Bronchial epithelial cell (primary cell): ENCODE data around the gene GATAD2A. TPM values are rescaled to one million over a fixed set of nuclear protein-coding genes. Genes with fewer than 3 reads are reported as not detected.

ENCODE experiments used
- DNase-seq: peaks from one replicate; pipeline ENCODE4 v3.0.0-alpha.2; 2010; ENCODE audit warnings: low read depth
- FAIRE-seq: peaks from 2 replicates; lab custom pipeline; 2011; peaks lifted over from hg19 to GRCh38; lab: Jason Lieb, UNC
- H3K27me3 ChIP-seq: 2 replicates; pipeline ENCODE4 v1.5.1; 2011; ENCODE audit warnings: low read length; ENCODE audit not compliant: control insufficient read depth, insufficient read depth
- H3K36me3 ChIP-seq: 2 replicates; pipeline ENCODE4 v1.5.1; 2011; ENCODE audit warnings: low read length; ENCODE audit not compliant: control insufficient read depth, insufficient read depth
- H3K4me3 ChIP-seq: 2 replicates; pipeline ENCODE4 v1.5.1; 2011; ENCODE audit warnings: mild to moderate bottlenecking, low read depth, low read length, control low read depth
- total RNA-seq: library from RNA; depleted of rRNA; stranded (reverse); fragments of >200 nt; gene quantifications from 2 replicates; pipeline ENCODE4 v1.2.1, GENCODE V29; 2014
- TF ChIP-seq, protein P1 (sequence below): IDR thresholded peaks from 2 replicates; pipeline ENCODE4 v1.5.1; 2011; ENCODE audit warnings: mild to moderate bottlenecking, moderate library complexity, low read length, control low read depth, inconsistent platforms; ENCODE audit not compliant: insufficient read depth, severe bottlenecking

Gene GATAD2A
- total RNA-seq, 1 donor from 2014 or later = 48.4 TPM

DNA sequence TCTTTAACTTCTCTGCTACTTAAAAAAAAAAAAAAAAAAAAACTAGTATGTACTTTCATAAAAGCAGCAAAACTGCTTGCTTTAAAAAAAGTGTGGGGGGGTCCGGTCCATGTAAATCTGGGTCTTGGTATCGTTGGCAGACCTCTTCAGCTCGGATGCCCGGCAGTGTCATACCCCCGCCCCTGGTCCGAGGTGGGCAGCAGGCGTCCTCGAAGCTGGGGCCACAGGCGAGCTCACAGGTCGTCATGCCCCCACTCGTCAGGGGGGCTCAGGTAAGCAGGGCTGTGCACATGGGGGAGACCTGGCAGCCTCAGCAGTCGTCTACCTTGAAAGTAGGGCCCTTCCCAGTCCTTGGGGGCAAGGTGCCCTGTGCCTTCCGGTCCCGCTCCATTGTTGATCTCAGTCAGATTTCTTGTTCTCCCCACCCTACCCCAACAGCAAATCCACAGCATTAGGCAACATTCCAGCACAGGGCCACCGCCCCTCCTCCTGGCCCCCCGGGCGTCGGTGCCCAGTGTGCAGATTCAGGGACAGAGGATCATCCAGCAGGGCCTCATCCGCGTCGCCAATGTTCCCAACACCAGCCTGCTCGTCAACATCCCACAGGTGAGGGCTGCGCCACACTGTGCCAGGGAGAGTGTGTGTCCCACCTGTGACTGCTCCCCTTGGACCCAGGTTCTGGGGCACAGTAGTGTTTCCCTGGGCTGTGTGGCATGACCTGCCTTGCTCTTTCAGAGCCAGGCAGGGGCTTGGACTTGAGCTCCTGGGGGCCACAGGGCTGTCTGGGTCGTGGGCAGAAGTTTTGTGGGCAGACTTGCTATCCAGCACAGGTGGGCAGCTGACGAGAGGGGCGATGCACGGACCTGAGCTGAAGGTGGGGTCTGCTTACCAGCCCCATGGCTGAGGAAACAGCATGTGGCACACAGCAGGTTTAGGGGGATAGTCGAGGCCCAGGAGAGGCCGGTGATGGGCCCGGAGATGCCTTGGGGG lies 90.4 kb downstream of the GATAD2A start:
- TF ChIP-seq, protein P1, sequence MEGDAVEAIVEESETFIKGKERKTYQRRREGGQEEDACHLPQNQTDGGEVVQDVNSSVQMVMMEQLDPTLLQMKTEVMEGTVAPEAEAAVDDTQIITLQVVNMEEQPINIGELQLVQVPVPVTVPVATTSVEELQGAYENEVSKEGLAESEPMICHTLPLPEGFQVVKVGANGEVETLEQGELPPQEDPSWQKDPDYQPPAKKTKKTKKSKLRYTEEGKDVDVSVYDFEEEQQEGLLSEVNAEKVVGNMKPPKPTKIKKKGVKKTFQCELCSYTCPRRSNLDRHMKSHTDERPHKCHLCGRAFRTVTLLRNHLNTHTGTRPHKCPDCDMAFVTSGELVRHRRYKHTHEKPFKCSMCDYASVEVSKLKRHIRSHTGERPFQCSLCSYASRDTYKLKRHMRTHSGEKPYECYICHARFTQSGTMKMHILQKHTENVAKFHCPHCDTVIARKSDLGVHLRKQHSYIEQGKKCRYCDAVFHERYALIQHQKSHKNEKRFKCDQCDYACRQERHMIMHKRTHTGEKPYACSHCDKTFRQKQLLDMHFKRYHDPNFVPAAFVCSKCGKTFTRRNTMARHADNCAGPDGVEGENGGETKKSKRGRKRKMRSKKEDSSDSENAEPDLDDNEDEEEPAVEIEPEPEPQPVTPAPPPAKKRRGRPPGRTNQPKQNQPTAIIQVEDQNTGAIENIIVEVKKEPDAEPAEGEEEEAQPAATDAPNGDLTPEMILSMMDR = no peak
- FAIRE-seq (no peak), DNase-seq (no peak)
- Histone ChIP-seq H3K27me3 (no peaks in the 10 kb centered on the region), H3K36me3 (peaks cover 71% of the 10 kb centered on the region), H3K4me3 (no peak overlapping the region)

DNA sequence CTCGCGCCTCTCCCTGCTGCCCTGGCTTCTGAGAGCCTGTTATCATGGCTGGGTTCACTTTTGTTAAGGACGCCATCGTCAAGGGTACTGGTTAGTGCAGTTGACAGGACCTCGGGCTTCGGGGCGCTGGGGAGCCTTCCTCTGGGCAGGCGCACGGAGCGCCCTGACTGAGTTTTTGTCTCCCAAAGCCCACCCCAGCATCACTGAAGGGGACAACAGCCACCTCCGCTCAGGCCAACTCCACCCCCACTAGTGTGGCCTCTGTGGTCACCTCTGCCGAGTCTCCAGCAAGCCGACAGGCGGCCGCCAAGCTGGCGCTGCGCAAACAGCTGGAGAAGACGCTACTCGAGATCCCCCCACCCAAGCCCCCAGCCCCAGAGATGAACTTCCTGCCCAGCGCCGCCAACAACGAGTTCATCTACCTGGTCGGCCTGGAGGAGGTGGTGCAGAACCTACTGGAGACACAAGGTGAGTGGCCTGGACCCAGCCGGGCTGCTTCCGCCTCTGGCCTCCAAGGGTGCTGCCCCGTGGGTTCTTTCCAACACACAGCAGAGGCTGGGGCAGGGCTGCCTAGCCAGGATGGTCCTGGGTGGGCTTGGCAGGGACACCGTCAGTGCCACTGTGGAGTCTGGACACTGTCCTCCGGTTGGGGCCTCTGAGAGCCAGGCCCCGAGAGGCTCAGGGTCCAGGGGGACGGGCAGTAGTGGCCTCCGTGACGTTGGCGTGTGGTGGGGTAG lies 92.9 kb downstream of the GATAD2A start:
- Histone ChIP-seq H3K36me3 (peaks cover 70% of the 10 kb centered on the region), H3K4me3 (no peak overlapping the region), H3K27me3 (no peaks in the 10 kb centered on the region)
- FAIRE-seq = no peak
- no peak for DNase-seq
- TF ChIP-seq, protein P1 = no peak

DNA sequence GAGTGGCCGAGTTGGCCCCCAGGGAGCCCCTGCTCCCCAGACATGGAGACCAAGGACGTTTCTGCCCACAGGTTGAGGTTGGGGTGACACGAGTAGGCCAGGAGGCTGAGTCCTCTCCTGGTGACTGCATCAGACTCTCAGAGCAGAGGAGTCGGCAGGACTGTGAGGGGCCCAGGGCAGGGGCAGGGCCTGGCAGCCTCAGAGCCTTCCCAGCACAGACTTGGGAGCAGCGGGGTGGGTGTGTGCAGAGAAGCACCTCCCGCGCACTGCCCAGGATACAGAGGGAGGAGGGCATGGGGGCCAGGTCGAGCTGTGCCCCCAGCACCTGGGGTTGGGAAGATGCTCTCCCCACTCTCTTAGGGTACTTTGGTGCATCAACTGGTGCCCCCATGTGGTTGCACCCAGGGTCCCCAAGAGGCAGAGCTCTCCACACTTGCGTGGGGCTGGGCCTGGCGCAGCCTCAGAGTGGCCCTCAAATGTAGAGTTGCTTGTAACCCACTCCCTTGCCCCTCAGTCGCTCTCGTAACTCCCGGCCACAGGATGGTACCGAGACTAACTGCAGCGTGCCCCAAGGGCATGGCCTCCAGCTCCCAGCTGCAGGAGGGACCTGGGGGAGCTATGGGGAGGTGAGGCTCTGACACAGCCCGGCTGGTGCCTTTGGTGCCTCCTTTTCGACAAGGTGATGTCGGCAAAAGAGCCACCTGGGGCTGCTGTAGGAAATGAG lies 94.0 kb downstream of the GATAD2A start:
- FAIRE-seq = no peak
- Histone ChIP-seq H3K36me3 (peaks cover 62% of the 10 kb centered on the region), H3K27me3 (no peaks in the 10 kb centered on the region), H3K4me3 (no peak overlapping the region)
- TF ChIP-seq, protein P1 = no peak
- DNase-seq = no peak

DNA sequence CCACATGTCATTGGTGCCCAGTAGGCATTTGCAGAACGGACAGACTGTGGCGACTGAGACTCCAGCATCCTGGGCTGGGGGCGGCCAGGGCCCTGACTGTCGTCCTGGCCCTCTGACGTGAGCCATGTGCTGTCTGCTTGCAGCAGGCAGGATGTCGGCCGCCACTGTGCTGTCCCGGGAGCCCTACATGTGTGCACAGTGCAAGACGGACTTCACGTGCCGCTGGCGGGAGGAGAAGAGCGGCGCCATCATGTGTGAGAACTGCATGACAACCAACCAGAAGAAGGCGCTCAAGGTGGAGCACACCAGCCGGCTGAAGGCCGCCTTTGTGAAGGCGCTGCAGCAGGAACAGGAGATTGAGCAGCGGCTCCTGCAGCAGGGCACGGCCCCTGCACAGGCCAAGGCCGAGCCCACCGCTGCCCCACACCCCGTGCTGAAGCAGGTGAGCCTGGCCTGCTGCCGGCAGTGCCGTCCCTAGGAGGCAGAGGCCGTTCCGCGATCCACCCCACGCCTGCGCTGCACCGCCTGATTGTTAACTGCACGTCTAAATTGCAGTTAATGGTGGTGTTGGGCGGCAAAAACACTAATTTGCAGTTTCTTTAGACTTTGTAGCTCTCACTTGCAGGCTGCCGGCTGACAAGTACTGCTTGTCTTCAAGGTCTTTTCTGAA lies 95.6 kb downstream of the GATAD2A start:
- FAIRE-seq = no peak
- Histone ChIP-seq H3K36me3 (peaks cover 62% of the 10 kb centered on the region), H3K27me3 (no peaks in the 10 kb centered on the region), H3K4me3 (no peak overlapping the region)
- TF ChIP-seq, protein P1 = no peak
- DNase-seq = no peak

DNA sequence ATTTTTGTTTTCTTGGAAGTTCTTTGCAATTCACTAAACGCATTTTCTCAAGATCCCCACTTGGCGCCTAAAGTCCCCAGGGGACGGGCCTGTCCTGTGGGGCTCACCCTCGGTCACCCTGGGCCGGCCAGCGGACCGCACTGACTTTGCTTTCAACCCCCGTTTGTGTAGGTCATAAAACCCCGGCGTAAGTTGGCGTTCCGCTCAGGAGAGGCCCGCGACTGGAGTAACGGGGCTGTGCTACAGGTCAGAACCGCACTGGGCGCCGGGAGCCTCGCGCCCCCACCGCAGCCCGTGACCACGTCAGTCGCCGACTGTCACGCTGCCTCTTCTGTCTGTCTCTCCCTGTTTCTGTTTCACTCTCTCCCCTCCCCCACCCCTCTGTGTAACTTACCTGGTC lies 96.3 kb downstream of the GATAD2A start:
- no peak for DNase-seq
- TF ChIP-seq, protein P1 = no peak
- no peak for FAIRE-seq
- H3K4me3 ChIP-seq = no peak overlapping the region
- H3K27me3 ChIP-seq = no peaks in the 10 kb centered on the region
- peaks cover 55% of the 10 kb centered on the region for H3K36me3 ChIP-seq
